CD4-positive, alpha-beta T cell treated with Interleukin-15 for 4 hours (primary cell): Measurements from ENCODE around the gene SNCAIP.
"Not testable (repeated sequence)": the region's sequence is repeated elsewhere in the genome, so short reads cannot be mapped to it uniquely, and the experiment has no call there.

ENCODE experiments used
- DNase-seq: peaks from one replicate; pipeline ENCODE4 v3.0.0-alpha.2; 2020; ENCODE audit warnings: low spot score

Gene SNCAIP

GRCh38 chr5:122358372-122358979 is 46.4 kb downstream of the SNCAIP start:
- DNase-seq, result no peak

- DNase-seq, result no peak
Measured at GRCh38 chr5:122362361-122362760, 50.3 kb downstream of the SNCAIP start.

- no peak for DNase-seq
Measured at GRCh38 chr5:122363623-122364022, 51.6 kb downstream of the SNCAIP start.

GRCh38 chr5:122366501-122366900 is 54.5 kb downstream of the SNCAIP start:
- no peak for DNase-seq

GRCh38 chr5:122367456-122367855 is 55.4 kb downstream of the SNCAIP start:
- DNase-seq, result no peak

GRCh38 chr5:122368510-122369251 is 56.6 kb downstream of the SNCAIP start:
- DNase-seq, result no peak

GRCh38 chr5:122369253-122369815 is 57.3 kb downstream of the SNCAIP start:
- no peak for DNase-seq

GRCh38 chr5:122371511-122372151 is 59.6 kb downstream of the SNCAIP start:
- DNase-seq, result no peak

- DNase-seq, result no peak
Measured at GRCh38 chr5:122374110-122374509, 62.1 kb downstream of the SNCAIP start.

- DNase-seq, result no peak
Measured at GRCh38 chr5:122375801-122376200, 63.8 kb downstream of the SNCAIP start.

GRCh38 chr5:122376250-122376649 is 64.2 kb downstream of the SNCAIP start:
- DNase-seq, result no peak

- no peak for DNase-seq
Measured at GRCh38 chr5:122377026-122377425, 65.0 kb downstream of the SNCAIP start.

- not testable (repeated sequence) for DNase-seq
Measured at GRCh38 chr5:122382938-122383337, 70.9 kb downstream of the SNCAIP start.

- DNase-seq, result no peak
Measured at GRCh38 chr5:122384739-122385235, 72.8 kb downstream of the SNCAIP start.

- DNase-seq, result no peak
Measured at GRCh38 chr5:122385286-122385685, 73.2 kb downstream of the SNCAIP start.

GRCh38 chr5:122385808-122386207 is 73.8 kb downstream of the SNCAIP start:
- DNase-seq, result no peak

- no peak for DNase-seq
Measured at GRCh38 chr5:122390154-122390553, 78.1 kb downstream of the SNCAIP start.

GRCh38 chr5:122390694-122391093 is 78.7 kb downstream of the SNCAIP start:
- no peak for DNase-seq

- no peak for DNase-seq
Measured at GRCh38 chr5:122391621-122392020, 79.6 kb downstream of the SNCAIP start.

- no peak for DNase-seq
Measured at GRCh38 chr5:122392224-122392623, 80.2 kb downstream of the SNCAIP start.

- no peak for DNase-seq
Measured at GRCh38 chr5:122392824-122393223, 80.8 kb downstream of the SNCAIP start.

GRCh38 chr5:122394284-122394930 is 82.4 kb downstream of the SNCAIP start:
- DNase-seq, result no peak
